GM21576 (cell line): ENCODE results near the gene TM9SF2.
A peak's percentile ranks its signal among the peaks of the same experiment; 100 is the strongest.

ENCODE experiments used
- ATAC-seq: cut with Tn5 transposase; IDR thresholded peaks from one replicate; pipeline ENCODE4 v1.9.1; 2021; ENCODE audit warnings: mild to moderate bottlenecking, moderate library complexity; ENCODE audit not compliant: unreplicated experiment

The TM9SF2 gene

GRCh38 chr13:99575376-99576120 lies 74.3 kb downstream of the TM9SF2 start:
- ATAC-seq = no peak

- no peak for ATAC-seq
Observed at GRCh38 chr13:99577934-99578917, 77.0 kb downstream of the TM9SF2 start.

GRCh38 chr13:99580500-99581268 lies 79.4 kb downstream of the TM9SF2 start:
- ATAC-seq = no peak

GRCh38 chr13:99582511-99582910 lies 81.2 kb downstream of the TM9SF2 start:
- no peak for ATAC-seq

GRCh38 chr13:99585609-99586008 lies 84.3 kb downstream of the TM9SF2 start:
- ATAC-seq = no peak

- ATAC-seq = no peak
Observed at GRCh38 chr13:99587021-99587420, 85.7 kb downstream of the TM9SF2 start.

- no peak for ATAC-seq
Observed at GRCh38 chr13:99587893-99588606, 86.8 kb downstream of the TM9SF2 start.

GRCh38 chr13:99589575-99589974 lies 88.3 kb downstream of the TM9SF2 start:
- ATAC-seq = no peak

GRCh38 chr13:99590519-99591011 lies 89.3 kb downstream of the TM9SF2 start:
- no peak for ATAC-seq

- ATAC-seq = no peak
Observed at GRCh38 chr13:99596180-99596579, 94.9 kb downstream of the TM9SF2 start.

GRCh38 chr13:99600318-99600717 lies 99.0 kb downstream of the TM9SF2 start:
- ATAC-seq = no peak

- no peak for ATAC-seq
Observed at GRCh38 chr13:99601535-99601934, 100.3 kb downstream of the TM9SF2 start.

GRCh38 chr13:99604636-99605035 lies 103.4 kb downstream of the TM9SF2 start:
- ATAC-seq = no peak

- peak; percentile 70 for ATAC-seq
Observed at GRCh38 chr13:99605420-99606323, 104.4 kb downstream of the TM9SF2 start.

GRCh38 chr13:99606324-99607066 lies 105.2 kb downstream of the TM9SF2 start, which contains the start of gene CLYBL:
CLYBL (plus strand) TSS chr13:99606690.
- peak; percentile 81 for ATAC-seq

- ATAC-seq = no peak
Observed at GRCh38 chr13:99608345-99608744, 107.1 kb downstream of the TM9SF2 start.

GRCh38 chr13:99610702-99611289 lies 109.5 kb downstream of the TM9SF2 start:
- no peak for ATAC-seq
